ENCODE measurements around the gene TRIM44. TPM values are rescaled to one million over a fixed set of nuclear protein-coding genes. Genes with fewer than 3 reads are reported as not detected.

TRIM44 gene
- total RNA-seq, 2 donors from 2014 or later = 30.6 to 33.2 TPM

DNA sequence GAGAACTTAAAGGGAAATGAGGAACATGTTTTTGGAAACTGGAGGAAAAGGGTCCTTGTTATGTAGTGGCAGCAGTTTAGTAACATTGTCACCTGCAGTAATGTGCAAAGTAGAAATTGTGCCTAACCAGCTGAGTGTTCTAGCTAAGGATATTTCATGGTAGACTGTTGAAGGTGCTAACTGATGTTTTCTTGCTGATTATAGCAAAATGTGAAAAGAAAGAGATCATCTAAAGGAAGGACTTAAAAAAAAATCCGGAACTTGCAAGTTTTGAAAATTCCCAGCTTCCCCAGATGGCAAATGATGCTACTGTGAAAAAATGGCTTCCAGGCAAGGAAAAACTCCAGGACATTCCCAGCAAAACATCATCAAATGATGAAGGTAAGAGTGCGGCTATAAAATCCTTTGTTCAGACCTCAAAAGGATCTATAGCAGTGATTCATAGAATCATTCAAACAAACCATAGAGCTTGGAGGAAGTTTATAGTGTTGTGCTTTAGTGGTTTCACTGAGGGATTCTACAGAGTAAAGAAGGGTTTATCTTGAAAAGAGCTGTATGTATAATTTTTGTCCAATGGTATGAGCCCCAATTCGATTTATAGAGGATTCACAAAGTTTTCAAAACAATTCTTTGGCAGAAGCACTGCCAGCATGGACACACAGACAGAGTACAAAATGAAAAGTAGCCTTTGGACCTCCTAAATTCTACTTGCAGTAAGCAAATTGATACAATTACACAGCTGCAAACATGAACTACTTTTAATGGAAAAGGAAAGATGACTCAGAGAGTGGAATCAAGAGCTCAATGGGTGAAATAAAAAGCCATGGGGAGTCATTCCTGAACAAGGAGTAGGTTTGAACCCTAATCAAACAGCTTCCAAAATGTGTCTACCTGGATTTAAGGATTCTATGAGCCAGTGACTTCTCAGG is 4.3 kb upstream of the TRIM44 start:
- intact Hi-C loops (cut with DNase I) = no loop called here
- no peak for DNase-seq (ENCODE audit: low spot score)
- Histone ChIP-seq H3K27me3 (replicated peaks; ENCODE audit: insufficient read depth) (no peaks in the 10 kb centered on the region), H3K9me3 (no peaks in the 10 kb centered on the region), H3K27ac (no peak overlapping the region), H3K36me3 (no peaks in the 10 kb centered on the region), H3K4me1 (replicated peaks) (no peaks in the 10 kb centered on the region), H3K4me3 (no peak overlapping the region)
- 68% methylated on average over 3 of the region's 3 CpGs for WGBS
- no peak for TF ChIP-seq POLR2AphosphoS5 (IDR thresholded peaks at IDR 0.05)
- no peak for TF ChIP-seq POLR2A (IDR thresholded peaks at IDR 0.05)
- TF ChIP-seq, protein P1, sequence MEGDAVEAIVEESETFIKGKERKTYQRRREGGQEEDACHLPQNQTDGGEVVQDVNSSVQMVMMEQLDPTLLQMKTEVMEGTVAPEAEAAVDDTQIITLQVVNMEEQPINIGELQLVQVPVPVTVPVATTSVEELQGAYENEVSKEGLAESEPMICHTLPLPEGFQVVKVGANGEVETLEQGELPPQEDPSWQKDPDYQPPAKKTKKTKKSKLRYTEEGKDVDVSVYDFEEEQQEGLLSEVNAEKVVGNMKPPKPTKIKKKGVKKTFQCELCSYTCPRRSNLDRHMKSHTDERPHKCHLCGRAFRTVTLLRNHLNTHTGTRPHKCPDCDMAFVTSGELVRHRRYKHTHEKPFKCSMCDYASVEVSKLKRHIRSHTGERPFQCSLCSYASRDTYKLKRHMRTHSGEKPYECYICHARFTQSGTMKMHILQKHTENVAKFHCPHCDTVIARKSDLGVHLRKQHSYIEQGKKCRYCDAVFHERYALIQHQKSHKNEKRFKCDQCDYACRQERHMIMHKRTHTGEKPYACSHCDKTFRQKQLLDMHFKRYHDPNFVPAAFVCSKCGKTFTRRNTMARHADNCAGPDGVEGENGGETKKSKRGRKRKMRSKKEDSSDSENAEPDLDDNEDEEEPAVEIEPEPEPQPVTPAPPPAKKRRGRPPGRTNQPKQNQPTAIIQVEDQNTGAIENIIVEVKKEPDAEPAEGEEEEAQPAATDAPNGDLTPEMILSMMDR (IDR thresholded peaks at IDR 0.05) = no peak

DNA sequence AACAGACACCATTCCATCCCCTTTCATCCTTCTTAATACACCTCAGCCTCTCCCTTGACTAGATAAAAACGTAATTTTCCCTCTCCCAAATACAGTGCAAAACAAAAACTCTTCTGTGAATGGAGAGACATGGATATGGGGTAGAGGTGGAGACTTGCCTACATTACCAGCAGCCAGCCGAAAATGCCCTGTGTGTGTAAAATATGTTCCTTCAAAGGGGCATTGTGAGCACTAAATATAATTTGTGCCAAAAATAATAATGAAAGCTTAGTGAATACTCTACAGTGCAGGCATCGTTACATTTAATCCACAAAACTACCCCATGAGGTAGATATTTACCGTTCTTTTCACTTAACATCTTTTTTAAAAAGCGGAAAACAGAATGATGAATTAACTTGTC is 1.0 kb upstream of the TRIM44 start:
- intact Hi-C loops (cut with DNase I) = no loop called here
- H3K27ac ChIP-seq = peak overlapping the region; percentile 79 to 83
- WGBS = 18% methylated on average over 5 of the region's 5 CpGs

GRCh38 chr11:35662061-35662648 is 420 bp upstream of the TRIM44 start:
- 3% methylated on average over 12 of the region's 12 CpGs for WGBS
- no peaks in the 10 kb centered on the region for H3K36me3 ChIP-seq
- no peaks in the 10 kb centered on the region for H3K27me3 ChIP-seq (replicated peaks; ENCODE audit: insufficient read depth)
- no peaks in the 10 kb centered on the region for H3K9me3 ChIP-seq
- peak overlapping the region; percentile 69 to 74 for H3K4me3 ChIP-seq
- H3K4me1 ChIP-seq (replicated peaks) = no peaks in the 10 kb centered on the region
- intact Hi-C loops (cut with DNase I) = no loop called here
- no peak for DNase-seq (ENCODE audit: low spot score)
- peak overlapping the region; percentile 79 to 83 for H3K27ac ChIP-seq
- TF ChIP-seq, protein P1 (IDR thresholded peaks at IDR 0.05) = no peak

More for the DNA sequence above, 1.0 kb upstream of the TRIM44 start:
- DNase-seq (ENCODE audit: low spot score) = no peak
- Histone ChIP-seq H3K27me3 (replicated peaks; ENCODE audit: insufficient read depth) (no peaks in the 10 kb centered on the region), H3K36me3 (no peaks in the 10 kb centered on the region), H3K4me1 (replicated peaks) (no peaks in the 10 kb centered on the region), H3K4me3 (peak overlapping the region; percentile 69 to 74), H3K9me3 (no peaks in the 10 kb centered on the region)
- TF ChIP-seq POLR2A (IDR thresholded peaks at IDR 0.05) = no peak

DNA sequence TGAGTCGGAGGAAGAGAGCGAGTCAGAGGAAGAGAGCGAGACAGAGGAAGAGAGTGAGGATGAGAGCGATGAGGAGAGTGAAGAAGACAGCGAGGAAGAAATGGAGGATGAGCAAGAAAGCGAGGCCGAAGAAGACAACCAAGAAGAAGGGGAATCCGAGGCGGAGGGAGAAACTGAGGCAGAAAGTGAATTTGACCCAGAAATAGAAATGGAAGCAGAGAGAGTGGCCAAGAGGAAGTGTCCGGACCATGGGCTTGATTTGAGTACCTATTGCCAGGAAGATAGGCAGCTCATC is 780 bp downstream of the TRIM44 start:
- TF ChIP-seq POLR2A (IDR thresholded peaks at IDR 0.05) (no peak), POLR2AphosphoS5 (IDR thresholded peaks at IDR 0.05) (no peak)
- TF ChIP-seq, protein P1 (IDR thresholded peaks at IDR 0.05) = no peak
- Histone ChIP-seq H3K9me3 (no peaks in the 10 kb centered on the region), H3K27me3 (replicated peaks; ENCODE audit: insufficient read depth) (no peaks in the 10 kb centered on the region), H3K4me3 (peak overlapping the region; percentile 69 to 74), H3K36me3 (no peaks in the 10 kb centered on the region), H3K27ac (peak overlapping the region; percentile 79 to 83), H3K4me1 (replicated peaks) (no peaks in the 10 kb centered on the region)
- DNase-seq (ENCODE audit: low spot score) = no peak
- WGBS = 84% methylated on average over 10 of the region's 10 CpGs
- intact Hi-C loops (cut with DNase I) = no loop called here

GRCh38 chr11:35664977-35665441 is 2.4 kb downstream of the TRIM44 start:
- TF ChIP-seq, protein P1 (IDR thresholded peaks at IDR 0.05) = no peak
- no peak for TF ChIP-seq POLR2A (IDR thresholded peaks at IDR 0.05)
- TF ChIP-seq POLR2AphosphoS5 (IDR thresholded peaks at IDR 0.05) = no peak

More at GRCh38 chr11:35664977-35665441, 2.4 kb downstream of the TRIM44 start:
- Histone ChIP-seq H3K36me3 (no peaks in the 10 kb centered on the region), H3K27ac (no peak overlapping the region), H3K4me3 (no peak overlapping the region), H3K9me3 (no peaks in the 10 kb centered on the region), H3K27me3 (replicated peaks; ENCODE audit: insufficient read depth) (no peaks in the 10 kb centered on the region), H3K4me1 (replicated peaks) (no peaks in the 10 kb centered on the region)
- WGBS = 98% methylated on average over 5 of the region's 5 CpGs
- no peak for DNase-seq (ENCODE audit: low spot score)
- intact Hi-C loops (cut with DNase I) = no loop called here
